Measurements from ENCODE around the gene CFAP46.

- TF ChIP-seq CTCF (IDR thresholded peaks at IDR 0.05), result no peak
- no peak for TF ChIP-seq EZH2 (IDR thresholded peaks at IDR 0.05; ENCODE audit: borderline replicate concordance, insufficient read depth, low read depth, low read length, poor library complexity, severe bottlenecking)
These were observed 69.7 kb downstream of the CFAP46 start for GRCh38 chr10:132872658-132873057.
